C1 segment of cervical spinal cord (tissue), 14 donors: ENCODE data around the gene RNPEPL1.

Experiments used
- DNase-seq, 14 donors: peaks; one replicate each; lab custom pipeline; 2025; lab: John Stamatoyannopoulos, UW

Gene RNPEPL1

GRCh38 chr2:240576036-240576435 lies 7.8 kb downstream of the RNPEPL1 start:
- DNase-seq = no peak

DNA sequence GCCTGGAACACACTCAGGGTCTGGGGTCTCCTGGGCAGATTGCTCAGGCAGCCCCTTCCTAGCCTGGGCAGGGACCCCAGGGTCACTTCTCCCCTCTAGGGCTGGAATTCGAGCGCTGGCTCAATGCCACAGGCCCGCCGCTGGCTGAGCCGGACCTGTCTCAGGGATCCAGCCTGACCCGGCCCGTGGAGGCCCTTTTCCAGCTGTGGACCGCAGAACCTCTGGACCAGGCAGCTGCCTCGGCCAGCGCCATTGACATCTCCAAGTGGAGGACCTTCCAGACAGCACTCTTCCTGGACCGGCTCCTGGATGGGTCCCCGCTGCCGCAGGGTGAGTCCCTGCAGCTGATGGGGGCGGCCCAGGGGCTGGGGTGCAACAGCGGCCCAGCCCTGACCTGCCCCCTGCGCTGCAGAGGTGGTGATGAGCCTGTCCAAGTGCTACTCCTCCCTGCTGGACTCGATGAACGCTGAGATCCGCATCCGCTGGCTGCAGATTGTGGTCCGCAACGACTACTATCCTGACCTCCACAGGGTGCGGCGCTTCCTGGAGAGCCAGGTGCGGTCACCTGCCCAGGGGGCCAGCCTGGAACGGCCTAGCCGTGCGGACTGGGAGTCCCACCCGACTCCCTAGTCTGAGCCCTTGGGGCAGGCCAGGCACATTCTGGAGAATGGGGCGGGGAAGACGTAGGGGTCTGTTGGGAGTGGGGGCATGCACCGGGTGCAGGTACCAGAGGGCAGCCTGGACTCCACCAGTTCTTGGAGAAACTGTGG lies 8.3 kb downstream of the RNPEPL1 start:
- no peak for DNase-seq

DNA sequence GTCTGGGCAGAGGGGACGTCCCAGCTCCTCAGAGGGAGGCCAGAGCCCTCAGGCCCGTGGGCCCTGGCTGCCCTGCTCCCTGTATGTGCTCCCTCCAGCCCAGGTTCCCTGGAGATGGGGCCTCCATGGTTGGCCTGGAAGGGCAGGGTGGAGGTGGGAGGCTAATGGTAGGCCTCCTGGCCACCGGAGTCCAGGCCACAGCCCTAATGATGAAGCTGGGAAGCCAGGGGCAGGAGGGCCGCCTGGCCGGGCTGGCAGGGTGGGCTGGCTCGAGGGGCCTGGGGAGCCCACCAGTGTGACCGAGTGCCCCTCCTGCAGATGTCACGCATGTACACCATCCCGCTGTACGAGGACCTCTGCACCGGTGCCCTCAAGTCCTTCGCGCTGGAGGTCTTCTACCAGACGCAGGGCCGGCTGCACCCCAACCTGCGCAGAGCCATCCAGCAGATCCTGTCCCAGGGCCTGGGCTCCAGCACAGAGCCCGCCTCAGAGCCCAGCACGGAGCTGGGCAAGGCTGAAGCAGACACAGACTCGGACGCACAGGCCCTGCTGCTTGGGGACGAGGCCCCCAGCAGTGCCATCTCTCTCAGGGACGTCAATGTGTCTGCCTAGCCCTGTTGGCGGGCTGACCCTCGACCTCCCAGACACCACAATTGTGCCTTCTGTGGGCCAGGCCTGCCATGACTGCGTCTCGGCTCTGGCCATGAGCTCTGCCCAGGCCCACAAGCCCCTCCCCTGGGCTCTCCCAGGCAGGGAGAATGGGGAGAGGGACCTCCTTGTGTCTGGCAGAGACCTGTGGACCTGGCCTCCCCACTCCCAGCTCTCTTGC lies 9.2 kb downstream of the RNPEPL1 start:
- no peak for DNase-seq

- no peak for DNase-seq
These were observed 9.8 kb downstream of the RNPEPL1 start for GRCh38 chr2:240578110-240578450.

DNA sequence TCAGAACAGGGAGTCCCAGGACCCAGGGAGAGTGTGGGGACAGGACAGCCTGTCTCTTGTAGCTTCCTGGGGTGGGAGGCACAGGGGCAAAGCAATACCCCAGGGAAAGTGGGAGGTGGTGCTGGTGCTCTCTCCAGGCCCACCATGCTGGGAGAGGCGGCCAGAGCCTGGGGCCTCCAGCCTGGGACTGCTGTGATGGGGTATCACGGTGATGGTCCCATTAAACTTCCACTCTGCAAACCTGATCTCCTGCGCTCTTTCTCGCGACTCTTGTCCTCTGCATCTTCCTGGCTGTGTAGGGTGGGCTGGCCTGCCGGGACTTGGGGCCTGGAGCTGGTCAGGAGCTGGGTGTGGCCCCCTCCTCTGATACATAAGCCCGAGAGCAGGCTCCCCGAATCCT lies 10.2 kb downstream of the RNPEPL1 start:
- no peak for DNase-seq

DNA sequence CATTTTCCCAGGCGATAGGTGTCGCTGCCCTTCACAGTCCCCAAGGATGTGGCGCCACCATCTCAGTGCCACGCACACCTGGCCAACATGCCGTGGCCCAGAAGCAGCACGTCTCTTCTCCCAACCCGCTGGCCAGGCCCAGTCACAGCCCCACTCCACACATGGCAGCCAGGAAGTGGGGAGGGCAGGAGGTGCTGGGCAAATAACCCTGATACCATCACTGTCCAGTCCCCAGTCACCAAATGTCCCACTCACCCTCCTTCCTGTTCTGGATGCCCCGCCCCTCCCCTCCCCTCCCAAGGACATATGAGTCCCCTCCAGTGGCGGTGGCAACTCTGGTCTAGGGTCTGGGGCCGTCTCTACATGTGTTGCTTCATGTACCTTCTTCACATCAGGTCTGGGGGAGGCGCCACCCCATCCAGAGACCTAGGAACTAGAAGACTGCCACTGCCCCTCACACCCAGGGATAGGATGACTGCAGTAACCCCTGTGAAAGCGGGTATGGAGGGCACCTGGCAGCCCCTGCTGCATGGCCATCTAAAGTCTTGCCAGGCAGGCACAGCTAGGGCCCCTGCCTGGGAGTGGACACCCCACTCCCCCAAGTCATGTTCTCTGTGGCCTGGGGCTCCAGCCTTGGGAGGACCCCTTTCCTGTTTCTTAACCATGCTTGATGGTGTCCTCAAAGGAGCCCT lies 10.9 kb downstream of the RNPEPL1 start:
- no peak for DNase-seq

GRCh38 chr2:240579771-240580614 lies 11.7 kb downstream of the RNPEPL1 start:
- no peak for DNase-seq

GRCh38 chr2:240581811-240582210 lies 13.5 kb downstream of the RNPEPL1 start:
- DNase-seq = no peak

- no peak for DNase-seq
These were observed 14.5 kb downstream of the RNPEPL1 start for GRCh38 chr2:240582781-240583180.

- DNase-seq = no peak
These were observed 15.5 kb downstream of the RNPEPL1 start for GRCh38 chr2:240583774-240584173.

- DNase-seq = no peak
These were observed 16.3 kb downstream of the RNPEPL1 start for GRCh38 chr2:240584486-240585031.

DNA sequence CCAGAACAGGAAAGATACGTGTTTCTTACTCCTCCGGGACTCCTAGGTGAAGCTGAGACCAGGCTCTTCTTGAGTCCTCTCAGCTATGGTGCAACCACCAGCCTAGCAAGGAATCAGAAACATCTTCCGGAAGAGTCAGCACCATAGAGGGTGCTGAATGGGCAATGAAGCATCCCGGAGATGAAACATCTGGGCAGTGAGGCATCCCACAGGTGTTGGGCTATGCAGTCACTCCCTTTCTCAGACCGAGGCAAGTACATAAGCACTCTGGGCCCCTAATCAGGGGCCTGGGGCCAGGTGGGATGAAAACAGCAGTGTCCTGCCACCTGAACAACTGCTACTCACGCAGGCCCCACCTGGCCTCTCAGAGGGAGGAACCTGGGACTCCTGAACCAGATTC lies 16.8 kb downstream of the RNPEPL1 start:
- no peak for DNase-seq

- DNase-seq = no peak
These were observed 17.5 kb downstream of the RNPEPL1 start for GRCh38 chr2:240585681-240586197.

DNA sequence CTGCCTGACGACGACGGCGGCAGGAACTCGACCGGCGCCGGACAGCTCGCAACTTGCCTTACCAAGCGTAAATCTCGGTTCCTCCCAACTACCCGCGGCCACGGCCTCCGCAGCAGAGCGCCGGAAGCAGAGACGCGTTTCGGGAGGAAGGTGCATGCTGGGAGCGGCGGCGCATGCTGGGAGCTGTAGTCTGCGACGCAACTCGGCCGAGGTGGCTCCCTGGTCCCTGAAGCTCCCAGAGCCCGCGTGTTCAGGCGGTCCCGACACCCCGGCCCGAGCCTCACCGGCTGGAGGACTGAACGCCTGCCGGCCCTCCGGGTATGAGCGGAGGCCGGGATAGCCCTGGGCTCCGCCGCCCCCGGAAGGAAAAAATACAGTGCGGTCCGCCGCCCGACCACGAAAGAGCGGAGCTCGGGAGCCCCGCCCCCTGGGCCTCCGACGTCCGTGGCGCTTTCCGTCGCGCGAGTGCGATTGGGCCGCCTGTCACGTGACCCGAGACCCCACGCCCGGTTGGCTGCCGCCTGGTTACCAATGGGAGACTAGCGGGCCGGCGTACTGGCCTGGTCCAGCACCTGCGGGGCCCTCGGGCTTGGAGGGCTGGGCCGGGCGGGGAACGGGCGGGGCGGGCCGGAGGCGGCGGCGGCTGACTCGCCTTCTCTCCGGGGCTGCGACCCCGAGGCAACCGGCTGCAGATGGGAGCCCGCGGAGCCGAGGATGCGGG lies 18.1 kb downstream of the RNPEPL1 start, which contains the start of gene CAPN10:
Gene CAPN10 (plus strand): TSS at position 537 of the 721 bp plus-strand sequence. CDS start 178 bp downstream, at position 715.
- DNase-seq = peak; percentile 85 to 99 (median 98)

DNA sequence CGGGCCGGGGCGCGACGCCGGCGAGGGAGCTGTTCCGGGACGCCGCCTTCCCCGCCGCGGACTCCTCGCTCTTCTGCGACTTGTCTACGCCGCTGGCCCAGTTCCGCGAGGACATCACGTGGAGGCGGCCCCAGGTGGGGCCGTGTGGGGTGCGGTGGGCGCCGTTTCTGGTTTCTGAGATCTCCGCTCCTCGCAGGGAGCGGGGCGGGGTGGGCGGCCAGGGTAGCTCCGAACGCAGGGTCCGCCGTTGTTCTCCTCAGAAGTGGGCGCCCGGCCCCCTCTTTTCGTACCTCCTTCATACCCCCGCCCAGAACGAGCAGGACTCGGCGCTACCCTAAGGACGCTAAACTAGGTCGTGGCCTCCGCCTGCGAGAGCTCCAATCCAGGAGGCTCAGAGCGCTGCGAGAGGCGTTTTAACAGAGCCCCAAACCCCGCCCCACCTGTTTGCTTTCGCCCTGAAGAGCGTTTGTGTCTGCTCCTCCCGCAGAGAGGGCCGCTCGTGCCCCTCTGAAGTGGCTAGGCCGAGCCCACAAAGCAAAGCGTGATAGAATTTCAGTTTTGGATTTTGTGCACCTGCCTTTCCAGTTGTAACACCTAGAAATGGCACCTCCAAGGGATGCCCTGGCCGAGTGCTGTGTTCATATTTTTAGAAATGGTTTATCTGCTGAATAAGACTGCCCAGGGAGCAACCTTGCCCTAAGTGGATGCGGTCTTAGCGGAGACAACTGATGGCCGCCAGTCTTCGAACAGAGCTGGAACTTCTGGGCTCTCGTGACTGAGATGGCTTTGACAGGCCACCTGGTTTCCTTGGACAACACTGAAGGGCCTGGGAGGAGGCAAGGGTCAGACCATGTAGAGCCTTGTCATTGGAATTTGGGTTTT lies 18.9 kb downstream of the RNPEPL1 start:
- DNase-seq = peak in 1 of 14 donors; percentile 47

DNA sequence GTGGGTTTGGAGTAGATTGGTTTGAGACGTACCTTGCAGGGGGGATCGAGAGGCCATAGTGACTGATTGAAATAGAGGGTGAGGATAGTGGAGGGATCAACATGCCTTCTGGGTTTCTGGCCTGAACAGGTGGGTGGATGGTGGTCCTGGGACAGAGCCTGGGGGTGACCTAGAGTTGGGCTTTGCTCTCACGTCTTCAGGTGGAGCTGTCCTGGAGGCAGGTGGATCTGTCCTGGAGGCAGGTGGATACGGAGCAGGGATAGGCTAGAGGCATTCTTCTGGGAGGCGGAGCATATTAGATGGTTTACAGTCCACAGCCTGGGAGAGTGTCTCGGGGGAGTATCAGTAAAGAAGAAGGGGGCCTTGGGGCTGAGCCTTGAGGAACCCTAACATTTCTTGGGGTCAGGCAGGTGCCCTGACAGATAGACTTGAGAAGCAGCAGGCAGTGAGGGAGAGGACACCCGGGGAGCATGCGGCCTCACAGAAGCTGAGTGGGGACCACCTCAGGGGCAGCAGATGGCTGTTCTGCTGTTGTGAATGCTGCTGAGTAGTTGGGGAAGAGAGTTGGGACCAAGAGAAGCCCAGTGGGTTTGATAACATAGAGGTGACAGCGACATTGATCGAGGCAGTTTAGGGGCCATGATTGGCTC lies 19.8 kb downstream of the RNPEPL1 start:
- no peak for DNase-seq

GRCh38 chr2:240588669-240589068 lies 20.4 kb downstream of the RNPEPL1 start:
- no peak for DNase-seq

- DNase-seq = no peak
These were observed 21.1 kb downstream of the RNPEPL1 start for GRCh38 chr2:240589375-240589774.
